ENCODE results near the gene AFAP1L2.

Gene AFAP1L2

GRCh38 chr10:114388275-114388674 is 16.0 kb downstream of the AFAP1L2 start:
- Histone ChIP-seq H3K9me3 (ENCODE audit: control insufficient read depth, insufficient read depth, low read length) (no peaks in the 10 kb centered on the region), H3K9ac (ENCODE audit: low read depth, low read length) (no peak overlapping the region), H3K36me3 (ENCODE audit: insufficient read depth, low read length) (no peaks in the 10 kb centered on the region), H3K4me1 (ENCODE audit: insufficient read depth, low read length) (peaks cover 4% of the 10 kb centered on the region; the same call in 1 of the 2 replicates)

DNA sequence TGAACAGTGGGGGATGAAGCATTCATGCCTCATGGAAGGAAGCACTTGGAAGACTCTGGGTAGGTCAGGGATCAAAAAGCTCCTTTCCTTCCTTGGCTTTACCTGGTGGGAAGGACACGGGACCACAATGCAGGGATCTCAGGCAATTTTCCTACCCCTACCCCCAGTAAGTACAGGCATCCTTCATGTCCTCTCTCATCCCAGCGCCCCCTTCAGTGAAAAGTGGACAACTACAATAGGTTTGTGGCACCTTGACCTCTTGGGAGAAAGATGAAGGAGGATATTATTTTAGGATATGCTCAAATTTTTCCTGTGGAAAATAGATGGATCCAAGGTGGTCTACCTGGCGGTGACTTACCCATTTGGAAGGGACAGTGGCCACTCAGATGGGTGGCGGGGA is 16.5 kb downstream of the AFAP1L2 start:
- H3K36me3 ChIP-seq (ENCODE audit: insufficient read depth, low read length) = no peaks in the 10 kb centered on the region
- H3K9me3 ChIP-seq (ENCODE audit: control insufficient read depth, insufficient read depth, low read length) = no peaks in the 10 kb centered on the region
- no peaks in the 10 kb centered on the region for H3K4me1 ChIP-seq (ENCODE audit: insufficient read depth, low read length)
- no peak overlapping the region for H3K9ac ChIP-seq (ENCODE audit: low read depth, low read length)

DNA sequence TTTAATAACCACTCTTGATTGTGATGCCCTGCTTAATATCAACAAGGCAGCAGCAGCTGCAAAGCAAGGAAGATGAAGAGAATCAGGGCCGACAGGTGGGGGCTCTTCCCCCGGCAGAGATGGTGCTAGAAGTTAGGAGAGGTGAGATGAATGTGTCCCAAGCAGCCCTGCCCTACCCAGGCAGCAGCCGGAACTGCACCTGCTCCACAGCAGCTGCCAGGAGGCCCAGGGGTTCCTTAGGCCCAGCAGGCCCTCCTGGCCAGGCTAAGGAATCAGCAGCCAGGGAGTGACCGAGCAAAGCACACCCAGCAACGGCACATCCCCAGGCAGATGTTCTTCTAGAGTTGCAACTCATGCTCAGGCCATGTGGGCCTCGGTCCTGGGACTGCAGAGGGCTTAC is 17.9 kb downstream of the AFAP1L2 start:
- Histone ChIP-seq H3K4me1 (ENCODE audit: insufficient read depth, low read length) (no peaks in the 10 kb centered on the region), H3K9me3 (ENCODE audit: control insufficient read depth, insufficient read depth, low read length) (no peaks in the 10 kb centered on the region), H3K9ac (ENCODE audit: low read depth, low read length) (no peak overlapping the region), H3K36me3 (ENCODE audit: insufficient read depth, low read length) (no peaks in the 10 kb centered on the region)

- Histone ChIP-seq H3K36me3 (ENCODE audit: insufficient read depth, low read length) (no peaks in the 10 kb centered on the region), H3K4me1 (ENCODE audit: insufficient read depth, low read length) (no peaks in the 10 kb centered on the region), H3K9ac (ENCODE audit: low read depth, low read length) (no peak overlapping the region), H3K9me3 (ENCODE audit: control insufficient read depth, insufficient read depth, low read length) (no peaks in the 10 kb centered on the region)
Observed at GRCh38 chr10:114385557-114385956, 18.7 kb downstream of the AFAP1L2 start.

DNA sequence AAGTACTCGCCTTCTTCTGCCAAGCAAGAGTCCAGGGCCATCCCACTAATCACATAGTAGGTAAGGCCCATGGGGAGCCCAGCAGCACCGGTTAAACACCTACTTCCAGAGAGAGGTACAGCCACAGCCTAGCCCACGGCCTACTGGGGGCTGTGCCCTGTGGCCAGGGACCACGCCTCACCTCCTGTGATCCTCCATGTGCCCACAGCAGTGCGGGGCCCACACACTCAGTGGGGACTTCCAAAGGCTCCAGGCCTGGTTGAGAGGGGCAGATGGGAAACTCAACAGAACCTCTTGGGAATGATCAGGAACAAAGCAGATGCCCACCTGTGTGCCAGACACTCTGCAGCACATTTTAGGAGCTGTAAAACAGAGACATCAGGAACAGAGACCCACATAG is 19.7 kb downstream of the AFAP1L2 start:
- Histone ChIP-seq H3K36me3 (ENCODE audit: insufficient read depth, low read length) (no peaks in the 10 kb centered on the region), H3K9me3 (ENCODE audit: control insufficient read depth, insufficient read depth, low read length) (no peaks in the 10 kb centered on the region), H3K9ac (ENCODE audit: low read depth, low read length) (no peak overlapping the region), H3K4me1 (ENCODE audit: insufficient read depth, low read length) (peaks cover 3% of the 10 kb centered on the region; the same call in 1 of the 2 replicates)

DNA sequence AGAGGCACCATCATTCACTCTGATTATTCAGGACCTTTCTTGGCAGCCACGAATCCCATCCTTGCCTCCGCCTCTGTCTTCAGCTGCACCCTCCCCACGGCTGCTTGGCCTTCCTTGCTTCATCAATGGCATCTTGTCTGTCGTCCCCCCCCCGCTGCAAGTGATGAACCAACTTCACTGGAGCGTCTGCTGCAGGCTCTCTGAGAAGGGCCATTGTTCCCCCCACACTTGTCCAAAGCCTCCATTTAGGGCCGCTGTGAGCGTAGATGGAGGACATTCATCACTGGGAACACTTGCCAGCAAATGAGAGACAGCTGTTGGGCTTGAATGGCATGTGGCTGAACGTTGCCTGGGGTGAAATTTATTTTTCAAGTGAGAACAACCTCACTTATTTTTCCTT is 20.1 kb downstream of the AFAP1L2 start:
- no peaks in the 10 kb centered on the region for H3K36me3 ChIP-seq (ENCODE audit: insufficient read depth, low read length)
- peaks cover 3% of the 10 kb centered on the region; the same call in 1 of the 2 replicates for H3K4me1 ChIP-seq (ENCODE audit: insufficient read depth, low read length)
- H3K9me3 ChIP-seq (ENCODE audit: control insufficient read depth, insufficient read depth, low read length) = no peaks in the 10 kb centered on the region
- no peak overlapping the region for H3K9ac ChIP-seq (ENCODE audit: low read depth, low read length)

DNA sequence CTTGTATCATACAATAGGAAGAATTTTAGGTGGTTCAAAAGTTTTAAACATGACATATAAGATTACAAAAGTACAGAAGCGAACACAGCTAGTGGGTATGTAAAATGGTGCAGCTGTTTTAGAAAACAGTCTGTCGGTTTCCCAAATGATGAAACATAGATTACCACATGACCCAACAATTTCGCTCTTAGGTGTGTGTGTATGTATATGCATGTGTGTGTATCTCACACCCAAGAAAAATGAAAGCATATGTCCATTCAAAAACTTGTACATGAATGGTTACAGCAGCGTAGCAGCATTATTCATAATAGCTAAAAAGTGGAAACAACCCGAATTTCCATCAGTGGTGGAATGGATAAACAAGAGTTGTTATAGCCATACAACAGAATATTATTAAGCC is 23.5 kb downstream of the AFAP1L2 start:
- H3K9ac ChIP-seq (ENCODE audit: low read depth, low read length) = no peak overlapping the region
- H3K9me3 ChIP-seq (ENCODE audit: control insufficient read depth, insufficient read depth, low read length) = no peaks in the 10 kb centered on the region
- H3K4me1 ChIP-seq (ENCODE audit: insufficient read depth, low read length) = peaks cover 3% of the 10 kb centered on the region; the same call in 1 of the 2 replicates
- H3K36me3 ChIP-seq (ENCODE audit: insufficient read depth, low read length) = no peaks in the 10 kb centered on the region

- H3K4me1 ChIP-seq (ENCODE audit: insufficient read depth, low read length) = peaks cover 3% of the 10 kb centered on the region; the same call in 1 of the 2 replicates
- no peak overlapping the region for H3K9ac ChIP-seq (ENCODE audit: low read depth, low read length)
- H3K9me3 ChIP-seq (ENCODE audit: control insufficient read depth, insufficient read depth, low read length) = no peaks in the 10 kb centered on the region
- H3K36me3 ChIP-seq (ENCODE audit: insufficient read depth, low read length) = no peaks in the 10 kb centered on the region
Observed at GRCh38 chr10:114380060-114380459, 24.2 kb downstream of the AFAP1L2 start.

DNA sequence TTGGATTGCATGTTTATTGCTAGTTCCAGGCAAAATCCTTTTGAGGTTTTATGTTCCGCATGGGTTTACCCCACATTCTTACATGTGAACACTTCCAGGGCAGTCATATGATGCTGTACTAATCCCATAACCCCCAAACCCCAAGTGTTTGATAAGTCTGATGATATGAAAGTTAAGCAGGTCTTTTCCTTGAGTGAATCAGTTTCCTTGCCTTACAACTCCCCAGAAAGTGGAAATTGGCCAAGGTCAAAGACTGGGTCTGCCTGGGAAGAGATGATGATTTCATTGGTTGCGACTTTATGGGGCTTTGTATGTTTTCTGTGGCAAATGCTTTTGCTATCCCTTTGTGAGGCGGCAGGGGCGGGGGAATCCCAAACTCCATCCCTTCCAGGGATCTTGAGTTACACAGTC is 24.7 kb downstream of the AFAP1L2 start:
- Histone ChIP-seq H3K4me1 (ENCODE audit: insufficient read depth, low read length) (peaks cover 3% of the 10 kb centered on the region; the same call in 1 of the 2 replicates), H3K9ac (ENCODE audit: low read depth, low read length) (no peak overlapping the region), H3K9me3 (ENCODE audit: control insufficient read depth, insufficient read depth, low read length) (no peaks in the 10 kb centered on the region), H3K36me3 (ENCODE audit: insufficient read depth, low read length) (no peaks in the 10 kb centered on the region)

GRCh38 chr10:114376523-114376922 is 27.8 kb downstream of the AFAP1L2 start:
- no peak overlapping the region for H3K9ac ChIP-seq (ENCODE audit: low read depth, low read length)
- H3K4me1 ChIP-seq (ENCODE audit: insufficient read depth, low read length) = peaks cover 8% of the 10 kb centered on the region
- H3K9me3 ChIP-seq (ENCODE audit: control insufficient read depth, insufficient read depth, low read length) = no peaks in the 10 kb centered on the region
- no peaks in the 10 kb centered on the region for H3K36me3 ChIP-seq (ENCODE audit: insufficient read depth, low read length)

GRCh38 chr10:114375047-114375446 is 29.3 kb downstream of the AFAP1L2 start:
- Histone ChIP-seq H3K4me1 (ENCODE audit: insufficient read depth, low read length) (peaks cover 8% of the 10 kb centered on the region), H3K9me3 (ENCODE audit: control insufficient read depth, insufficient read depth, low read length) (no peaks in the 10 kb centered on the region), H3K9ac (ENCODE audit: low read depth, low read length) (no peak overlapping the region), H3K36me3 (ENCODE audit: insufficient read depth, low read length) (no peaks in the 10 kb centered on the region)

DNA sequence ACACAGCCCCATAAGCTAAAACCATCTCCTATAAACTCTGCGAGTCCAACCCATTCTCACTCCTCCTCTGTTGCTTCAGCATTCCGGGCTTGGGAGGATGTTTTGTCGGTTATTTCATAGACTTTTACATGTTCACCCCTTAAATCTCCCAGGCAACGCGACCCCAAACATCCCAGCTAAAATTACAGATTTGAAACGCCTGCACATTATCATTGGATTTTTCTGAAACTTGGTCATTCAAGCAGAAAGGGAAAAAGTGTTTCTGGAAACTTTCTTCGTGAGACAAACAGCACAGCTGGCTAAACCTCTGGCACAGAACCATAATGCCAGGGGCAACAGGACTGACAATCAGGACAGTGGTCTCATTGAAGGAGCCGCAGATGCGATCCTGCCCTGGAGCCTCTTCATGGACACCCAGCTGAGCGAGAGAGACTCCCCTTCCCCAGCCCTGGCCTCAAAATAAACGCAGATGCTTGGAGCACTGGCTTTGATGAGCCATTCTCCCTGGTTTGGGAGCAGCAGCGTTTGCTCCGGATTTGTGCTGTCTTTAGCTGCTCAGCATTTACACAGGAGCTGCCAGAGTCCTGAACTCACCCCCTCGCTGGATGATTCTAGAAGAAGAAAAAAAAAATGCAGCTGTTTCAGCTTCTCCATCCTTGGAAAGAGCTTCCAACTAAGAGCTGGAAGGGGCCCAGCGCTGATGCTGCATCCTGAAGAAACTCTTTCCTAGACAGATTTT is 30.1 kb downstream of the AFAP1L2 start:
- Histone ChIP-seq H3K36me3 (ENCODE audit: insufficient read depth, low read length) (no peaks in the 10 kb centered on the region), H3K9me3 (ENCODE audit: control insufficient read depth, insufficient read depth, low read length) (no peaks in the 10 kb centered on the region), H3K9ac (ENCODE audit: low read depth, low read length) (no peak overlapping the region), H3K4me1 (ENCODE audit: insufficient read depth, low read length) (peaks cover 6% of the 10 kb centered on the region)

GRCh38 chr10:114373631-114374030 is 30.7 kb downstream of the AFAP1L2 start:
- H3K9ac ChIP-seq (ENCODE audit: low read depth, low read length) = no peak overlapping the region
- H3K9me3 ChIP-seq (ENCODE audit: control insufficient read depth, insufficient read depth, low read length) = no peaks in the 10 kb centered on the region
- H3K4me1 ChIP-seq (ENCODE audit: insufficient read depth, low read length) = peaks cover 6% of the 10 kb centered on the region
- no peaks in the 10 kb centered on the region for H3K36me3 ChIP-seq (ENCODE audit: insufficient read depth, low read length)

DNA sequence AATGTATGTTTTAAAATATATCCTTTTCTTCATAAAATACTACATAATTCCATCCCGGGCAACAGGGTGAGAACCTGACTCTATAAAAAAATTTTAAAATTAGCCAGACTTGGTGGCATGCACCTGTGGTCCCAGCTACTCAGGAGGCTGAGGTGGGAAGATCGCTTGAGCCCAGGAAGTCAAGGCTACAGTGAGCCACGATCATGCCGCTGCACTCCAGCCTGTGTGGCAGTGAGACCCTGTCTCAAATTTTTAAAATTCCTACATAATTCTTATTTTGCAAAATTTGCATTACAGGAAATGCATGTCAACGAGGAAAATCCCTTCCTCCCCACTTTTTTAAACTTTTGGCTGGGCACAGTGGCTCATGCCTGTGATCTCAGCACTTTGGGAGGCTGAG is 31.3 kb downstream of the AFAP1L2 start:
- Histone ChIP-seq H3K4me1 (ENCODE audit: insufficient read depth, low read length) (peaks cover 6% of the 10 kb centered on the region), H3K9ac (ENCODE audit: low read depth, low read length) (no peak overlapping the region), H3K9me3 (ENCODE audit: control insufficient read depth, insufficient read depth, low read length) (no peaks in the 10 kb centered on the region), H3K36me3 (ENCODE audit: insufficient read depth, low read length) (no peaks in the 10 kb centered on the region)

DNA sequence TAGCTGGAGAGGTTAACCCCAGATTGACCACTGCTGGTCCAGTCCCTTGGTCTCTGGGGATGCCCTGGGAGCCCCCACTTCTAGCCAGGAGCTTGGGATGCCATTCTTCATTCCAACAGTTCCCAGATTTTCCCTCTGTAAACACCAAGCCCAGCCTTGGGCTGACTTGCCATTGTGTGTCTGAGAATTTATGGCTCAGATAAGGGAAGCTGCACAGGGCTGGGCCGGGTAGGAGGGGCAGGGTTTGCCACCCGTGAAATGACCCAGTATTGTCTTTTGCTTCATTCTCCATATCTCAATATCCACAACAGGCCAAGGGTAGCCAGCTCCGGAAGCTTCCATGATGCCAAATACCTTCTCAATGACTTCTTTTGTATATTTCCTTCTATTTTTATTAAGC is 32.1 kb downstream of the AFAP1L2 start:
- no peak overlapping the region for H3K9ac ChIP-seq (ENCODE audit: low read depth, low read length)
- H3K36me3 ChIP-seq (ENCODE audit: insufficient read depth, low read length) = no peaks in the 10 kb centered on the region
- no peaks in the 10 kb centered on the region for H3K9me3 ChIP-seq (ENCODE audit: control insufficient read depth, insufficient read depth, low read length)
- H3K4me1 ChIP-seq (ENCODE audit: insufficient read depth, low read length) = peaks cover 6% of the 10 kb centered on the region
